HFFc6 (cell line): ENCODE measurements around the gene AJUBA. TPM values are rescaled to one million over a fixed set of nuclear protein-coding genes. Genes with fewer than 3 reads are reported as not detected.
"Not testable (repeated sequence)": the region's sequence is repeated elsewhere in the genome, so short reads cannot be mapped to it uniquely, and the experiment has no call there.

Experiments
- DNase-seq: peaks from one replicate; pipeline ENCODE4 v3.0.0-alpha.2; 2018
- H3K27ac Mint-ChIP-seq: 2 replicates; pipeline ENCODE4 v1.8.0; 2020; ENCODE audit warnings: mild to moderate bottlenecking, mixed read lengths
- H3K27me3 Mint-ChIP-seq: 2 replicates; pipeline ENCODE4 v1.8.0; 2021; ENCODE audit warnings: mild to moderate bottlenecking, moderate library complexity, mixed read lengths; ENCODE audit not compliant: insufficient read depth
- H3K36me3 Mint-ChIP-seq: 2 replicates; pipeline ENCODE4 v1.8.0; 2021; ENCODE audit warnings: low read depth, mixed read lengths
- H3K4me1 Mint-ChIP-seq: 2 replicates; pipeline ENCODE4 v1.8.0; 2020; ENCODE audit warnings: low read depth, mixed read lengths
- H3K4me3 Mint-ChIP-seq: 2 replicates; pipeline ENCODE4 v1.8.0; 2020; ENCODE audit warnings: mild to moderate bottlenecking, moderate library complexity, mixed read lengths
- H3K9me3 Mint-ChIP-seq: 2 replicates; pipeline ENCODE4 v1.8.0; 2020; ENCODE audit warnings: mild to moderate bottlenecking, mixed read lengths
- total RNA-seq, 6 experiments: library from RNA; stranded (reverse); fragmentation: NEBNext Ultra II Directional; extraction: Animal tissue kit (Norgen Biotek cat#: 25700); gene quantifications; 2 replicates in 1 of 6; 3 replicates in 5 of 6; pipeline ENCODE4 v1.2.3, GENCODE V29; 2021
- TF ChIP-seq, protein P1 (sequence below): fragments of 200-600 bp; sonication (generic); IDR thresholded peaks from 2 replicates; pipeline ENCODE4 v1.5.0; 2021; ENCODE audit warnings: antibody characterized with exemption, mild to moderate bottlenecking

The AJUBA gene
- total RNA-seq, 6 experiments from 2014 or later: 66.0 to 79.7 (median 74.9) TPM

GRCh38 chr14:23018107-23018506 is 35.8 kb upstream of the AJUBA start:
- Mint-ChIP-seq H3K4me3 (no peak overlapping the region), H3K27ac (no peak overlapping the region)

DNA sequence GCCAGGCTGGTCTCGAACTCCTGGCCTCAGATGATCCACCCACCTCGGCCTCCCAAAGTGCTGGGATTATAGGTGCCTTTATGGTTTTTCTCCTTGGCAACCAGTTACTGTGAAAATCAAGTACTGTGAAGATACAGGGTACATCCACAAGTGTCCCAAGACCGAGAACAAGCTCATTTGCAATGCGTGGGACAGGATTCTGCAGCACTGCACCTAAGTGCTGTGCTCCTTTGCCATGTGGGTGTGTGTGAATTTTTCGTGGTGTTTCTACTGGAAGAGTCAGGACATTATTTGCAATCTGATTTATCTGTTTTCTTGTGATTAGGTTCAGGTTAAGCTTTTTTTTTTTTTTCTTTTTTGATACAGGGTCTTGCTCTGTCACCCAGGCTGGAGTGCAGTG is 34.7 kb upstream of the AJUBA start:
- peaks cover 6% of the 10 kb centered on the region; the same call in 1 of the 2 replicates for H3K4me1 Mint-ChIP-seq
- no peak overlapping the region for H3K4me3 Mint-ChIP-seq
- H3K27me3 Mint-ChIP-seq: no peaks in the 10 kb centered on the region; the same call in 1 of the 2 replicates
- TF ChIP-seq, protein P1, sequence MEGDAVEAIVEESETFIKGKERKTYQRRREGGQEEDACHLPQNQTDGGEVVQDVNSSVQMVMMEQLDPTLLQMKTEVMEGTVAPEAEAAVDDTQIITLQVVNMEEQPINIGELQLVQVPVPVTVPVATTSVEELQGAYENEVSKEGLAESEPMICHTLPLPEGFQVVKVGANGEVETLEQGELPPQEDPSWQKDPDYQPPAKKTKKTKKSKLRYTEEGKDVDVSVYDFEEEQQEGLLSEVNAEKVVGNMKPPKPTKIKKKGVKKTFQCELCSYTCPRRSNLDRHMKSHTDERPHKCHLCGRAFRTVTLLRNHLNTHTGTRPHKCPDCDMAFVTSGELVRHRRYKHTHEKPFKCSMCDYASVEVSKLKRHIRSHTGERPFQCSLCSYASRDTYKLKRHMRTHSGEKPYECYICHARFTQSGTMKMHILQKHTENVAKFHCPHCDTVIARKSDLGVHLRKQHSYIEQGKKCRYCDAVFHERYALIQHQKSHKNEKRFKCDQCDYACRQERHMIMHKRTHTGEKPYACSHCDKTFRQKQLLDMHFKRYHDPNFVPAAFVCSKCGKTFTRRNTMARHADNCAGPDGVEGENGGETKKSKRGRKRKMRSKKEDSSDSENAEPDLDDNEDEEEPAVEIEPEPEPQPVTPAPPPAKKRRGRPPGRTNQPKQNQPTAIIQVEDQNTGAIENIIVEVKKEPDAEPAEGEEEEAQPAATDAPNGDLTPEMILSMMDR: no peak
- DNase-seq: no peak
- H3K9me3 Mint-ChIP-seq: no peaks in the 10 kb centered on the region
- no peaks in the 10 kb centered on the region for H3K36me3 Mint-ChIP-seq
- H3K27ac Mint-ChIP-seq: no peak overlapping the region

More at GRCh38 chr14:23018107-23018506, 35.8 kb upstream of the AJUBA start:
- peaks cover 6% of the 10 kb centered on the region; the same call in 1 of the 2 replicates for H3K4me1 Mint-ChIP-seq
- no peaks in the 10 kb centered on the region for H3K36me3 Mint-ChIP-seq
- H3K9me3 Mint-ChIP-seq: no peaks in the 10 kb centered on the region
- H3K27me3 Mint-ChIP-seq: no peaks in the 10 kb centered on the region; the same call in 1 of the 2 replicates
- TF ChIP-seq, protein P1: no peak
- no peak for DNase-seq

DNA sequence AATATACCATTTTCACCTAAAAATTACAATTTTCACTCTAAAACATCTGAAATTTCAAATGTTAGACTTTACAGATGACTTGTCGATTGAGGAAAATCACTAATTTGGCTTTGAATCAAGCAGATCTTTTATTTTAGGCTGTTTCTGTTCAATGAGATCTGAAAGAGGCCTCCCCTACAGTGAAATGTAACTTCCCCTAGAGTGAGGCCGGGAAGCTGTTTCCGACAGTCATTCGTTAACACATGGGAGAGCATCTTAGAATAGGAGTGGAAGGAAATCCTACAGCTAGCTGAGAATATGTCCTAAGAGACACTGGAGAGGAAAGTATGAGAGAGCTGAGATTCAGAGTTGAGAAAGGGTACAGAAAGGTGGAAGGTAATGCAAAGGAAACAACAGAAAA is 33.3 kb upstream of the AJUBA start:
- H3K27me3 Mint-ChIP-seq: no peaks in the 10 kb centered on the region; the same call in 1 of the 2 replicates
- H3K36me3 Mint-ChIP-seq: no peaks in the 10 kb centered on the region
- H3K4me3 Mint-ChIP-seq: no peak overlapping the region
- H3K27ac Mint-ChIP-seq: no peak overlapping the region
- DNase-seq: no peak
- TF ChIP-seq, protein P1: no peak
- peaks cover 11% of the 10 kb centered on the region; the same call in 1 of the 2 replicates for H3K4me1 Mint-ChIP-seq
- no peaks in the 10 kb centered on the region for H3K9me3 Mint-ChIP-seq

- not testable (repeated sequence) for DNase-seq, H3K27ac Mint-ChIP-seq, H3K4me3 Mint-ChIP-seq, H3K9me3 Mint-ChIP-seq, H3K36me3 Mint-ChIP-seq, H3K27me3 Mint-ChIP-seq
- H3K4me1 Mint-ChIP-seq: peaks cover 30% of the 10 kb centered on the region
Measured at GRCh38 chr14:23013749-23014054, 31.4 kb upstream of the AJUBA start.

- H3K36me3 Mint-ChIP-seq: no peaks in the 10 kb centered on the region
- no peaks in the 10 kb centered on the region for H3K9me3 Mint-ChIP-seq
- H3K27ac Mint-ChIP-seq: no peak overlapping the region
- peaks cover 35% of the 10 kb centered on the region for H3K4me1 Mint-ChIP-seq
- peaks cover 4% of the 10 kb centered on the region for H3K27me3 Mint-ChIP-seq
- no peak for DNase-seq
- TF ChIP-seq, protein P1: no peak
- H3K4me3 Mint-ChIP-seq: no peak overlapping the region
Measured at GRCh38 chr14:23013054-23013748, 30.9 kb upstream of the AJUBA start.

DNA sequence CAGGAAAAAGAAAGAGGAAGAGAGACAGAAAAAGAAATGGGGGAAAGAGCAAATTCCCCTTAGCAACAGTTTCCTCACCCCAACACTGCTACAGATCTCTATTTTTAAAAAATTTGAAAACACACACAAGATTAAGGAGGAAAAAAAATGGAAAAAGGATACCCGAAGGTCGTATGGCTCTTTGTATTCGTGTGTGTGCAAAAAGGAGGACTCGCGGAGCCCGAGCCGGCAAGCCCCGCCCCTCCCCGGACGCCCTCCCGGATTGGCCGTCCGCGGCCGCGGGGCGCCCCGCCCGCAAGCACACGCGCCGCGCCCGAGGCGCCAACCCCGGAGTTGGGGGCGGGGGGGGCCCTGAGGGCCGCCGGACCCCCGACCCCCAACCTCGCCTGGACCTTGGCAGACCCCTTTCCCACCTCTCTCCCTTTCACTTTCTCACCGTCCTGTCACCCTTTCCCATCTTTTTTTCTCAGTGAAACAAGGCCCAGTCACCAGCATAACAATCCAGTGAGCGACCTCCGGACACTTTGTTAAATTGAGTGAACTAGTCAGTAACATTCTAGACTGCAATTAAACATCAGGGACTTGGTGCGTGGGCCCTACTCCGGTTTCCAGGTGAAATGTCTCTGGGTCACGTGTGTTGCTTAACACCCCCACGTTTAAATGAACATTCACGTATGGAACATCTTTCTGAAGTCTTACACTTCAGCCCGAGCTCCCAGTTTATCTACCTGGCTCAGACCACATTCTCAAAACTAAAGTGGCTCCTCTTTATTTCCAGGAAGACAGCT is 27.8 kb upstream of the AJUBA start, which contains the start of gene C14orf93:
Gene C14orf93, minus strand, starts transcription at position 205 of the 788 bp plus-strand sequence. CDS start 11,120 bp downstream, outside the sequence.
- H3K9me3 Mint-ChIP-seq: no peaks in the 10 kb centered on the region
- peak within 1 kb of the TSS; percentile 92 for H3K27ac Mint-ChIP-seq
- H3K36me3 Mint-ChIP-seq: no peaks in the 10 kb centered on the region
- peak; percentile 43 for DNase-seq
- H3K4me1 Mint-ChIP-seq: peaks cover 53% of the 10 kb centered on the region
- peaks cover 7% of the 10 kb centered on the region; the same call in 1 of the 2 replicates for H3K27me3 Mint-ChIP-seq
- peak within 1 kb of the TSS; percentile 95 for H3K4me3 Mint-ChIP-seq
- TF ChIP-seq, protein P1: no peak
